Measurements from ENCODE around the gene PNMA6E.
"Not testable (repeated sequence)": the region's sequence is repeated elsewhere in the genome, so short reads cannot be mapped to it uniquely, and the experiment has no call there.

PNMA6E gene

GRCh38 chrX:153386097-153386496 lies 15.1 kb downstream of the PNMA6E start:
- DNase-seq (ENCODE audit: low read depth in 1 of 2, low spot score in 1 of 2), result no peak

- DNase-seq (ENCODE audit: low read depth in 1 of 2, low spot score in 1 of 2), result not testable (repeated sequence)
Observed at GRCh38 chrX:153384973-153385372, 16.2 kb downstream of the PNMA6E start.

GRCh38 chrX:153384390-153384789 lies 16.8 kb downstream of the PNMA6E start:
- no peak for DNase-seq (ENCODE audit: low read depth in 1 of 2, low spot score in 1 of 2)

GRCh38 chrX:153382563-153383482 lies 18.3 kb downstream of the PNMA6E start:
- DNase-seq (ENCODE audit: low read depth in 1 of 2, low spot score in 1 of 2), result no peak

GRCh38 chrX:153381684-153382532 lies 19.2 kb downstream of the PNMA6E start:
- DNase-seq (ENCODE audit: low read depth in 1 of 2, low spot score in 1 of 2), result no peak

- no peak for DNase-seq (ENCODE audit: low read depth in 1 of 2, low spot score in 1 of 2)
Observed at GRCh38 chrX:153380691-153381090, 20.5 kb downstream of the PNMA6E start.

- no peak for DNase-seq (ENCODE audit: low read depth in 1 of 2, low spot score in 1 of 2)
Observed at GRCh38 chrX:153379971-153380581, 21.1 kb downstream of the PNMA6E start.

- DNase-seq (ENCODE audit: low read depth in 1 of 2, low spot score in 1 of 2), result no peak
Observed at GRCh38 chrX:153379508-153379907, 21.6 kb downstream of the PNMA6E start.

- no peak for DNase-seq (ENCODE audit: low read depth in 1 of 2, low spot score in 1 of 2)
Observed at GRCh38 chrX:153378607-153379006, 22.5 kb downstream of the PNMA6E start.

GRCh38 chrX:153377727-153378126 lies 23.4 kb downstream of the PNMA6E start:
- no peak for DNase-seq (ENCODE audit: low read depth in 1 of 2, low spot score in 1 of 2)

- no peak for DNase-seq (ENCODE audit: low read depth in 1 of 2, low spot score in 1 of 2)
Observed at GRCh38 chrX:153375571-153375970, 25.6 kb downstream of the PNMA6E start.

- no peak for DNase-seq (ENCODE audit: low read depth in 1 of 2, low spot score in 1 of 2)
Observed at GRCh38 chrX:153374426-153374825, 26.7 kb downstream of the PNMA6E start.

GRCh38 chrX:153372949-153373348 lies 28.2 kb downstream of the PNMA6E start:
- no peak for DNase-seq (ENCODE audit: low read depth in 1 of 2, low spot score in 1 of 2)

- DNase-seq (ENCODE audit: low read depth in 1 of 2, low spot score in 1 of 2), result no peak
Observed at GRCh38 chrX:153371256-153371655, 29.9 kb downstream of the PNMA6E start.

GRCh38 chrX:153370293-153371055 lies 30.7 kb downstream of the PNMA6E start:
- DNase-seq (ENCODE audit: low read depth in 1 of 2, low spot score in 1 of 2), result no peak

GRCh38 chrX:153366878-153367538 lies 34.1 kb downstream of the PNMA6E start:
- DNase-seq (ENCODE audit: low read depth in 1 of 2, low spot score in 1 of 2), result no peak

- no peak for DNase-seq (ENCODE audit: low read depth in 1 of 2, low spot score in 1 of 2)
Observed at GRCh38 chrX:153366119-153366518, 35.0 kb downstream of the PNMA6E start.

- no peak for DNase-seq (ENCODE audit: low read depth in 1 of 2, low spot score in 1 of 2)
Observed at GRCh38 chrX:153365670-153366069, 35.5 kb downstream of the PNMA6E start.

- no peak for DNase-seq (ENCODE audit: low read depth in 1 of 2, low spot score in 1 of 2)
Observed at GRCh38 chrX:153361781-153362397, 39.3 kb downstream of the PNMA6E start.

GRCh38 chrX:153357877-153358276 lies 43.3 kb downstream of the PNMA6E start:
- DNase-seq (ENCODE audit: low read depth in 1 of 2, low spot score in 1 of 2), result no peak
